OCI-M1 (cell line): ENCODE measurements around the gene ZNF385C.
"Not testable (repeated sequence)": the region's sequence is repeated elsewhere in the genome, so short reads cannot be mapped to it uniquely, and the experiment has no call there.

Source experiments
- DNase-seq: peaks from one replicate; lab custom pipeline; 2025; lab: John Stamatoyannopoulos, UW

ZNF385C gene

DNA sequence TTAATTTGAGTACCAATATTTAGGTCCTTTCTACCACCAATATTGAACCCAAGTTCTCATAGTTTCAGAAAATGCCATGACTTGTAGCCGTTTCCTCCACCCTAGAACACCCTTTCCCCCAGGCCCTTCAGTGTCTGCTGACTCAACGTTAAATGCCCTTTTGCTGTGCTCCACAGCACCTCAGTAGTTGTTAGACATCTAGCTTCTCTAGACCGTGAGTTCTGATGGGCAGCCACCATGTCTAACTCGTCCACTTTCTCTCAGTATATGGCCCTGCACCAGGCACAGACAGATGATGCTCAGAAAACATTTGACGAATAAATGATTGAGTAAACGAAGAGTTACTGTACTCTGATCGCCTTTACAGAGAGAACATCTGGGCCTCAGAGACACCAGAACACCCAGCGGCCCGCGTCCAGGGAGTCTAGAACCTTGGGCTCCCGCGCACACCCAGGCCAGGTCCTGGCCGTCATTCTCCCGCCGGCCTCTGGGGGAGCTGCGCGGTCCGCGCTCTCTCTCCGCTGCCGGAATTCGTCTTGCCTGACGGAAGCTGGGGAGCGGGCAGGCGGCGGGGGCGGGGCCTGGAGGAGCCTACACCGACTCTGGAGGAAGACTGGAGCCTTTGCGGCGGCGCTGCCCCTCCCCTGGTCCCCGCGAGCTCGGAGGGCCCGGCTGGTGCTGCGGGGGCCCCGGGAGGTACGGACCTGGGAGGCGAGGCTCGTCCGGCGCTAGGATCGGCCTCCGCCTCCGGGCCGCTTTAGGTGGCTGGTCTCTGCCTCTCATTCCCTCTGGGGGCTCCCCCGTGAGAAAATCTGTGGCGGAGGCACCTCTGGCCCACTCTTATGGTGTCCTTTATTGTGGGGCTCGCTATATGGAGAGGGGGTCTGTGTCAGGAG, 78.5 kb downstream of the ZNF385C start, which contains the start of gene NKIRAS2:
Gene NKIRAS2, plus strand, starts transcription at position 582 of the 896 bp plus-strand sequence. CDS start 1,488 bp downstream, outside the sequence.
- peak; percentile 95 for DNase-seq

DNA sequence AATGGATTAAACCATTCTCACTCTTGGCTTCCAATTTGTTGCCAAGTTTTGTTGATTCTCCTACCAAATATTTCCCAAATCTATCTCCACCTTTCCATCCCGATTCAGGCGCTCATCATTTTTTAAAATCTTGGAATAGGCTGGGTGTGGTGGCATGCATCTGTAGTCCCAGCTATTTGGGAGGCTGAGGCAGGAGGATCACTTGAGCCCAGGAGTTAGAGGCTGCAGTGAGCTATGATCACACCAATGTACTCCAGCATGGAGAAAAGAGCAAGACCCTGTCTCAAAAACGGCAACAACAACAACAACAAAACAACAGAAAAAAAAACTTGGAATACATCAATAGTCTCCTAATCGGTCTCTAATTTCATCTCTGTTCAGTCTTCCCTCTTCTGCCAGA, 79.3 kb downstream of the ZNF385C start:
- no peak for DNase-seq

DNA sequence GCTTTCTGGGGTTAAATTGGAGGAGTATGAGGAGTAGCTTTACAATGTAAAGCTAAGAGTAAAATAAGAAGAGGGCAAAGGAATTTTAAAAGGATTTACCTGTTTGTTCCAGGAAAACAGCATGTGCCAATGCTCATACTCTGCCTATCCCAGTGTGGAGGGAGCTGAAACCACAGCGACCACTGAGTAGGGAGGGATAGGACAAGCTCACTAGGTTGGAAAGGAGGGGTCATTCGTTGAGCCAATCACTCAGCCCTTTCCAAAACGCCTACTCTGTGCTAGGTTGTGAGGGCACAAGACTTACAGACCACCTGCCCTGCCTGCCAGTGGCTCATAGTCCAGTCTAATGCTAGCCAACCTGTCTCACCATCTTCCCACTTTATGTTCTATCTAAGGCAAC, 79.9 kb downstream of the ZNF385C start:
- peak; percentile 53 for DNase-seq

DNA sequence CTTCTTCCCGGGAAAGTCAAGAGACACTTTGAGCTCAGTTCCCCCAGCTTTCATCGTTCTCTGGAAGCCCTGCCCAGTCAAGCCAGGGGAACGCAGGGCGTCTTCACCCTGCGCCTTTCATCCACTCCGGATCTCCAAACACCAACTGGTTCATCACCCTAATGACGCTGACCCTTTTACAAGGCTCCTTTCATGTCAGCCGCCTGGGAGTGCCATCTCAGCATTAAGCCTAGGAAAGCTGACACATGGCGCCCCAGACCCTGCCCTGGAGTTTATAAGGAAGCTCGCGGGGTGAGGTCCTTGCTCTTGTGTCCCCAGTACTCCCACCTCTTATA, 80.4 kb downstream of the ZNF385C start:
- DNase-seq: no peak

DNA sequence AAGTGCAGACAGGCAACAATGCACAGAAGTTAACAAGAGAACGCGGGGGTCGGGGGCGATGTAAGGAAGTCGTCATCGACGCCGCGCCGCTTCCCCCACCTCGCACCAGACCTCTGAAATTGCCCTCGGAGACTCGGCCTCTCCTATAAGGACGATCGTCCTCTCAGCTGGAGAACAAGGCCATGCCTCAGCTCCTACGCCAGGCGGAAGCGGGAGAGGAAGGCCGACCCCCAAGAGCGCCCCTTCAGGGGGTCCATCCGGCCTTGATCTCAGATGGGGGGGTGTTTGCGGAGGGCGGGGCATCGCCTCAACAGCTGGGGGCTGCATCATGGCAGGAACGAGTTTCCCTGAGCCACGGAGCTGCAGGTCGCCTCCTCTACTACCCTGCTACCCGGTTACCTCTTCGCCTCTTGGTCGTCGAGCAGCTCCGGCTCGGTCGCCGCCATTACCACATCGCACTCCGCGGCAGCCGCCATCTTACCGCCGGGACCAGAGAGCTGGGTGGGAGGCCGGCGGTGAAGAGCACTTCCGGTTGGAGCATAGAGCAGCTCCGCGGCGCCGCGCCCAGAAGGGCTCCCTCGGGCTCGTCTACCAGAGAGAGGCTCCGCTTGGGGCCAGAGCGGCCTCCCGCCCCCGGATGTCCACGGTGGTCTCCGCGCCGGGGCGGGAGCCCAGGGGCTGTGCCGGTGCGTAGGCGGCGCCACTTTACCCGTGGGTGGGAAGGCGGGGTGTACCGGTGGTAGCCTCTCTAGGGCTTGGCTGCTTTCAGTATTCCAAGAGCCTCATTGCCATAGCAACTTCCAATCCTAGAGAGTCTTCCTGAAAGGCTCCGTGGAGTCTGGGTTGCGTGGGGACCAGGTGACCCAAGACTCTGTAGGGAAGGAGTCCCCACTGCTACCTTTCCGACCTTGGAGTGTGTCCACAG, 81.1 kb downstream of the ZNF385C start, which contains the start of gene DNAJC7:
Gene DNAJC7, minus strand, starts transcription at position 499 of the 925 bp plus-strand sequence. Its CDS starts 23 bp downstream, at position 476.
- peak; percentile 94 for DNase-seq

DNA sequence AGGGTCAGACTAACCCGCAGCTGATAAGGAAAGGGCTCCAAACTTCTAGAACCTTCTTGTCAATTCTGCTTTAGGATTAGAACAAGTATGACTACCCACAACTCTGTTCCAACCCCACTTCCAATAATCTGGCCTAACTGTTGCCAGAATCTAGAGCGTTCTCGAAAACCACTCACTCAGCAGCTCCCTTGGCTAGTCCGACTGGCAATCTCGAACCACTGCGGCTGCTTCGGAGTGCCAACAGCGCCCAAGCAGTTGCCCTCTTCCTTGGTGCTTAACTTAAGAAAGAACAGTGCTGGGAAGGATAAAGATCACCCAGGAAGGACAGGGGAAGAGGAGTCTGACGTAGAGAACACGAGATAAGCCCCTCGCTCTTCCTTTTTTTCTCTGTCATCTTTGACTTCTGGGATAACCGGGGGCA, 81.9 kb downstream of the ZNF385C start:
- DNase-seq: peak; percentile 70

DNA sequence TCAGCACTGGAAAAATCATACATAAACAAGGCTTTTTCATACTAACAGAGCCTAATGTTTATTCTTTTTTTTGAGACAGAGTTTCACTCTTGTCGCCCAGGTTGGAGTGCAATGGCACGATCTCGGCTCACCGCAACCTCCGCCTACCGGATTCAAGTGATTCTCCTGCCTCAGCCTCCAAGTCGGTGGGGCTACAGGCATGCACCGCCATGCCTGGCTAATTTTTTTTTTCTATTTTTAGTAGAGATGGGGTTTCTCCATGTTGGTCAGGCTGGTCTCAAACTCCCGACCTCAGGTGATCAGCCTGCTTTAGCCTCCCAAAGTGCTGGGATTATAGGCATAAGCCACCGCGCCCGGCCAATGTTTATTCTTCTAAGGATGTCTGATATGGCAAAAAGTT, 84.5 kb downstream of the ZNF385C start:
- DNase-seq: not testable (repeated sequence)

DNA sequence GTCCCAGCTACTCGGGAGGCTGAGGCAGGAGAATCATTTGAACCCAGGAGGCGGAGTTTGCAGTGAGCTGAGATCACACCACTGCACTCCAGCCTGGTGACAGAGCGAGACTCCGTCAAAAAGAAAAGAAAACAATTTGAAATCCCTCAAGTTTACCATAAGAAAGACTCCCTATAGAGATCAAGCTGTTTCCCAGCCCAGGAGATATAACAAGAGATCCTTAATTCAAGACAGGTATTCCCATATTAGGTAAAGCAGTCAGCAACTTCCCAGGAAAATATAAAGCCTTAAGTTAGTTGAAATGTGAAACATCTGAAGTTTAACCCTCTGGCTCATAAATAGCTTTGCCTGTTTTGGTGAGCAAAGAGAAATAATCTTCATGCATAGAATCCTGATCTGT, 85.9 kb downstream of the ZNF385C start:
- DNase-seq: not testable (repeated sequence)

DNA sequence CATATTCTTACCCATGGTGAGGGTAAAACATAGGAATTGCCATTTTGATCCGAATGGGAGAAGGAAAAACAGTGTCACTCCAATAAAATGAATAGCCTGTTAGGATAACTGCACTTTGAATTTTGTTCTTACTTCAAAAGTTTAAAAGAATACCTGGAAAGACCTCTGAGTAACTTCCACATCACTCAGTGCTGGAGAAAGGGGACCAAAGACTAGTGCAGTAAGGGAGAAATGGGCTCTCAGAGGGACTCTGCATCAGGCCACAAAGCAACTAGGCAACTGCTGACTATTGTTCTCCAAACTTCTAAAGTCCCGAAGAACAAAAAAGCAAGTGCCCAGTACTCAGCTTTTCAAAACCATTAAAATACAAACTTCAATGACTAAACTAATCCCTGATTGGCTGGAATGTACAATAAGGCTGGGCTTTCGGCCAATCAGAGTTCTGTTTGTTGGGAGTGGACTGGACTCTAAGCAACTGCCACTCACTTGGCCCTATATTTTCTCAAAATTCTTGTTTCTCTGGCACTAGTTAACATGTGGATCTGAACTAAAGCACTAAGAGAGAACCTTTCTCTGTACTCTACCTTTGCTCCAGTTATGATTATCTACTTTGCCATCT, 87.3 kb downstream of the ZNF385C start:
- peak; percentile 20 for DNase-seq

DNA sequence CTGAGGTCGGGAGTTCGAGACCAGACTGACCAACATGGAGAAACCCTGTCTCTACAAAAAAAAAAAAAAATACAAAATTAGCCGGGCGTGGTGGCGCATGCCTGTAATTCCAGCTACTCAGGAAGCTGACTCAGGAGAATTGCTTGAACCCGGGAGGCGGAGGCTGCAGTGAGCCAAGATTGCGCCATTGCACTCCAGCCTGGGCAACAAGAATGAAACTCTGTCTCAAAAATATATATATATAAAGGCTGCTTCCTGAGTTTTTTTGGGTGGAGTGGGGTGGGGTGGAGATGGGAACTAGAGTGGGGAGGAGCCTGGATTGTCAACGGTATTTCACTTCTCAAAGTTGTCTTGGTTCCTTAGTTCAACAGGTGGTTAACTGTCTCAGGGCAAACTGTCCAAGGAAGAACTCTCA, 88.0 kb downstream of the ZNF385C start:
- not testable (repeated sequence) for DNase-seq

DNA sequence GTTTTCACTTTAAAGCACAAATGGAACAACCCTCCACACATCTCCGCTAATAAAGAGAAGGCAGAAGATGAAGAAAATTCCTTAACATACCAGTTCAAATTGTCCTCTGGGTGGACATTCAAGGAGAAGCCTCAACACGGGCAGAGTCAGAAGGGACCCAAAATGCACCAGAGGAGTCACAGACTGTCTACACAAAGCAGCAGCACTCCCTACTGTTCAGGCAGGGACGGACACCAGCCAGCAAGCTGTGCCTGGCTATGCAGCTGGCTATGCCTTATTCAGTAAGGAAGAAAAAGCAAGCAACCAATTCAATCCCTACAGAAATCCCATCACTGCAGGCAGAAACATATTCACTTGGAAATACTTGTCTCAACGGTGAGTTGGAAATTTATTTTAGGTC, 89.1 kb downstream of the ZNF385C start:
- DNase-seq: no peak

DNA sequence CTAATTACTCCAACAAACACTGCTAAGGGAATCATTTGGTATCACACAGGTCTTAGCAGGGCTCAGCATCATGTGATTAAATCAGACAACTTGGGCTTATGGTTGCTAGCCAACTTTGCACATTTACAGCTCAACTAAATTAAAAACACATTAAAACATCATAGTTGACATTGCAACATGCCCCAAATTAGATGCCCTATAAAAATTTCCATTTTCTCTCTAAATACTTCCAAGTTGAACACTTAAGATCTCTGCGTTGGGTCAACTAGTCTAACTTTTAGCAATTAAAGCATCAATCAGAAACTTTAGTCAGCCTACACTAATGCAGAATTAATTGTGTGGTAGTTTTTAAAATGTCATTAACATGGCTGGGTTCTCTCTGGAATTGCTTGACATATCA, 93.1 kb downstream of the ZNF385C start:
- DNase-seq: no peak

DNA sequence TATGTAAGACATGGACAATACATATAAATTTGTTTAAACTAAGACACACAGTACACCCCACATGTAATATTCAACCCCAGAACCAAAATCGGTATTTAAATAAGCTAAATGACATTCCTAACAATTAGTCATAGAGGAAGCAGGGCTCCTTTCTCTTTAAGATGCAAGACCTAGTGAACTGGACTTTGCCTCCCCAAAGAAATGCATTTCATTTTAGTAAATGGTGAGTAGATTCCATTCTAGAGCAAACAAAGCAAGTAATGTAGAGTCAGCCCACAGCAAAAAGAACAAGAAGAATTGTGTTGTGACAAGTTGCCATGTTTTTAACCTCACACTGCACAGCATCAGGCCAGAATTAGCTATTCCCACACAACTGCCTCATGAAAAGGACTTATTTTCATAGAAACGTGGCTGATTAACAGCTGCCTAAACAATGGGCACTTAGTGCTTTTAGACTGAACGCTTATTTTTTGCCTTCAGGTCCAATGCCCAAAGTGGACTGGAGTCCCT, 95.4 kb downstream of the ZNF385C start:
- DNase-seq: no peak

DNA sequence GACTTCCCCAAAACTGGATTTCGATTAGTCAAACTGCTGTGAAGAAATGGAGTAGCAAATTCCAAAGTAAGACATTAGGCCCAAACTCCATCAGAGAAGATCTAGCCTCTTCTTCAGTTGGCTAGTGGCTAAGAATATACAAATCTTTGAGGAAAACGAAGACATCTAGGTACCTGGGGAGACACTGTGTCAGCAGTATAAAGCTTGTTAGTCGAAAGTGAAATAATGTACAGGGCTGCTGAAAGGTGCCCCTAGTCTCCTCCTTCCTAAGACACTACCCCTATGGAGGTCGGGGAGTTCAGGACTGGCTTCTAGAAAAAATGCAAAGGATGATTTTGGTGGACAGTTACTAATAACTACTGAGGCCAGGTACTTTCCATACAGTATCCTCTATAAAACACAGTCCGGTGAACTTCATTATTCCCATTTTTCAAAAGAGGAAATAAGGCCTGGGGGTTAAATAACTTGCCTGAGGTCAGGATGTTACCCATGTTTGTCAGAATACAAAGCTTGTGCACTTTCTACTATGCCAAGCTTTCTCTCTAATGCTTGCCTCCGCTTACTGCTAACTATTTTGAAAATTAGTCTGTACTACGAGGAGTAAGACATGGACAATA, 96.0 kb downstream of the ZNF385C start:
- no peak for DNase-seq

DNA sequence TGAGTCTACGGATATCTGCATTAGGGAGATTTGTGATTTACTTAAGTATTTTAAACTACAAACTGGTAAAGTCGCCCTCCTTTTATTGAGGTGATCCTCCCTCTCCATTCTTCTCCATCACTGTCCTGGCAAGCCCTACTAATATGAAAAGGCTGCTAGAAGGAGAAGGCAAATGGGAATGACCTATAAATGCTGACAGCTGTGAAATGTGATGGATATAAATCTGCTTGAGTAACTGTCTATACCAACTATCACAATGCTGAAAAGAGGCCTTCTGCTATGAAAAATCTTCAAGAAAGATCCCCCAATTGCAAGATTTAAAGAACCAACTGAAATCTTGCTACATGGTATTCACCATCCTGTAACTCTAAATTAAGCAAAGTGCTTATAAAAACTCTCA, 96.5 kb downstream of the ZNF385C start:
- no peak for DNase-seq

DNA sequence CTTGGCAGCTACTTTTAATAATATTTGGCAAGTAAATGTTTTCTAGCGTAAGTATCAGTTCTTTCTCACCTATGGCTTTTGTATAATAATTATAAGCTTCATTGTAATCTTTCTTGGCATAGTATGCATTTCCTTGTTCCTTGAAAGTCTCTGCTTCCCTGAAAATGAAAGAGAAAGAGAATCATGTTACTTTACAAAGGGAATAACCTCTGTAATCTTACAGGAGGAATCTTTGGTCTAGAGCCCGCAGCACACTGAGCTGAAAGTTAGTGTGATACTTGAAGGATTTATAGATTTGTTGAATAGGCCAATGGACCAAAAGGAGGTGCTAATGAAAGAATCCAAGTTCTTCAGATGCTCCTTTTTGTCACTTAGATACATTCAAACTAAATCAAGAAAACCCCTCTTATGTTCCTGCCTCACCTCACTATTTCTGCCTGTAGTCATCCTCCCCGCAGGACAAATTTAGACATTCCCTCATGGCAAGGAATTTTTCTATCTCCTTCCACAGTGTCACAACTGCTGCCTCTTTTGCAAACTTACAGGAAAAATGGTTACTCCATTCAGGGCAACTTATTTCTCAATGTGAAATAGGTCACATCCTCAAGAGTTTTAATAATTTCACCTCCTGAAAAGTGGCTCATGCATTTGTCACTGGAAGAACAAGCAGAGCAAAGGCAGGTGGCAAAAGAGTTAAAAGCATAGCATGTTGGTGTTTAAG, 97.7 kb downstream of the ZNF385C start:
- DNase-seq: no peak

DNA sequence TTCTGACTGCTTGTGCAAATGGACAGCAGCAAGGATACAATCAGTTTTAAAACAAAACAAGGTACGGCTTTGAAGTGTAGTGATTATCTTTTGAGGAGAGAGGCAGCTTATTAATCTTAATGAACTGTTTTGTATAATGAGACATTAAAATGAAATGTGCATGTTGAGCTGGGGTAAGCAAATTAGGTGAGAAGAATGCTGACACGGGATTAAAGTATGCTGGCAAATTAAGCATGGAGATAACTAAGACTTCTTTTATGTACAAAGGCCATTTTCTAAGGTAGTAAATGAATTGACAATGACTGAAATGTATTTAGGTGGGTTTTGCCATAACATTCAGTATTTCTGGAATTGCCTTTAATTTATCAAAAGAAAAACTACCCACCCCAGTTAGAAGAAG, 99.8 kb downstream of the ZNF385C start:
- DNase-seq: no peak

DNA sequence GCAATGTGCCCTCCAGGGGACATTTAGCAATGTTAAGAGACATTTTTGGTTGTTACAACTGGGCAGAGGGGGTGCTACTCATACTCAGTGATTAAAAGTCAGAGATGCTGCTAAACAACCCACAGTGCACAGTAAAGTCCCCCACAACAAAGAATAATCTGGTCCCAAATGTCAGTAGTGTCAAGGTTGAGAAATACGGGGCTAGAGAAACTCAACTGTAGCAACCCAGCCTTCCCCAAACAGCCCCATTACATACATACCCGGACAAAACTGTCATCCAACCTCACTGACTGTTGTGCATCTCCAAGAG, 101.5 kb downstream of the ZNF385C start:
- DNase-seq: no peak

DNA sequence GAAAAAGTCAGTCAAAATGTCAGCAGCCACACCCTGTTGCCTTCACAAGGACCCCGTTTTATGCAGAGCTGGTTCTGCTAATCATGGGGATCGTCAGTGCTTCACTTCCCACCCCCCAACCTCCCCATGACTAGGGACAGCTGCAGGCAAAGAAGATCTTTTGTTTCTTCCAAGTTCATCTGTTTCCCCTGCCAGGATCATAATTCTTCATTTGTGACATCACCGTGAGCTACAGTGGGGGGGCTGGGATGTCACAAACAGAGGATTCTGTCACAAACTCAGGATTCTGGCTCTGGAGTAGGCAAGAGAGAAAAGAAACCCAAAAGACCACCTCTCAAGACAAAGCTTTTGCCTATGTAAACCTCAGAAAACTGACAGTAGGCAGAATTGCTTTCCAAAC, 105.7 kb downstream of the ZNF385C start:
- no peak for DNase-seq

DNA sequence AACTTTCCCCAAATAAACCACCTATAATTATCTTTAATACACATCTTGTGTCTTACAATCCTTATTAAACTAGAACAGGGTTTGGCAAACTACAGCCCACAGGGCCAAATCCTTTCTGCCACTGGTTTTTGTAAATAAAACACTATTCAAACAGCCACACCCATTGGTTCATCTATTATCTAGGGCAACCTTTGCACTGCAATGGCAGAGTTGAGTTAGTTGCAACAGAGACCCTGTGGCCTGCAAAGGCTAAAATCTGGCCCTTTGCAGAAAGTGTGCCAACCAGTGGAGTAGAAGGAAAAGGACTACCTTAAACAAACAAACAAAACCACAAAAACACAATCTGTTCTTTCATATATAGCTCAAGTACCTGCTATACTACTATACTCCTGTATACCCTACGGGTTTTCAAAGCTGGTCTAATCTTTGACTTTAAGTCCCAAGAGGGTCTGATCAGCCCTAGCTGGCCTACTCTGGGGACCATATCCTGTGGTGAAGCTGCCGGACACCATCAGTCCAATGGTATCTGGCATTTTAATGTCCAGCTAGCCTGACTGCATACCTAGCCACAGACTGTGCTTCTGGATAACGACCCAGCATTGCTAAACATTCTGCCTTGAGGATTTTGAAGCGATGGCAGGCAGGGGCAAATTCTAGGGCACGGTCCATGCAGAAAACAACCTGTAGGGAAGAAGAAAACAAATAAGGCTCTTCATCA, 108.4 kb downstream of the ZNF385C start:
- DNase-seq: no peak
